Measurements from ENCODE around the gene CCDC126.
A peak's percentile ranks its signal among the peaks of the same experiment; 100 is the strongest.

CCDC126 gene

DNA sequence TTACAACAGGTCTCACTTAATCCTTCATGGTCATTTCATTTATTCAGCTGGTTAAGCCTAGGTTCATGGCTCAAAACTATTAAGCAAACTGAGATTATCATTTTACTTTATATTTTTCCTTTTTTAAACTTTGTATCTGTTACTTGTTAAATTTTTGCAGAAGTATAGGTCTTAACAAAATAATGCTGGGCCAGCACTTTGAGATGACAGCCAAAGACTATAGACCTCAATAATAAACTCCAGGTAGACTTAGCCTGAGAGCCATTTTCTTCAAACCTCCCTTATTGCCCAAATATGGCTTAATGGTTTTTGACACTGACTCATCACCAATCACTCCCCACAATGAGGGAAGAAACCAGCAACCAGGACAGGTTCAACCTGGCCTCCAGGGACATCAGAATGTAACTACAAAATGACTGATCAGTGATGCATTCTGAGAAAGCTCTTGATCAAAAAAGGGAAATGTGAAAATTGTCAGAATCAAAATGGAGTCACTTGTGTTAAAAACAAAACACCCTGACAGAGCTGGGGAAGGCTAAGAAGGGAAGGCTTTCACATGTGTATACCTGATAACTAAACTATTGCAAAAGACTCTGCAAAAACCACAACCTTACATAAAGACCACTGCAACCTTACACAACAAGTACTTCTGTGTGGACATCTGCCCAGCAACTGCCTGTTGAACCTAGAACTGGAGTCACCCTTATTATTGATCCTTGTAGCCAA is 2.1 kb upstream of the CCDC126 start:
- H3K27me3 ChIP-seq (ENCODE audit: control insufficient read depth in 1 of 2, insufficient read depth in 2 of 2, low read length in 2 of 2), result no peaks in the 10 kb centered on the region
- H3K27ac ChIP-seq (ENCODE audit: low read depth, low read length), result no peak overlapping the region
- no peak overlapping the region for H3K4me3 ChIP-seq (ENCODE audit: low read depth in 1 of 2, low read length in 2 of 2)
- H3K9ac ChIP-seq (ENCODE audit: low read depth in 1 of 2, low read length in 2 of 2), result no peak overlapping the region
- H3K4me1 ChIP-seq (ENCODE audit: control insufficient read depth in 1 of 2, insufficient read depth in 2 of 2, low read length in 2 of 2), result peaks cover 11% of the 10 kb centered on the region in 2 donors
- H3K9me3 ChIP-seq (ENCODE audit: control insufficient read depth in 1 of 2, low read length in 2 of 2), result no peaks in the 10 kb centered on the region
- H3K36me3 ChIP-seq (ENCODE audit: control insufficient read depth in 1 of 2, insufficient read depth in 2 of 2, low read length in 2 of 2), result no peaks in the 10 kb centered on the region

DNA sequence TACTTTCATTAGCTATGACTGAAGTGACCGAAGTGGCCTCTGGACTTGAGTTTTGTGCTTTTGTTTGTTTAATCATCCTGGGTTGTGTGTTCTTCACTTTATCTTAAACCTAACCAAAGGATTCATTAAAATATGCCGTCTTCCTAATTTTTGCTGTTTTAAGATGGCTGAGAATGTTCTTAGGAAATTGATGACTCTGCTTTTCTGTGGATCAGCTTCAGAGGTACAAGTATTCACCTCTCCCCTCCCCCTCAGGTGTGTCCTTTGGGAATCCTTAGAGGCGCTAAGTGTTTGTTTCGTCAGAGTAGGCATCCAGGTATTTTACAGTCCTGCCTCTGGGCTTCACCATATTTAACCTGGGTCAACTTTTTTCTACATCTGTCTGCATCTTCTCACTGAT is 1.1 kb downstream of the CCDC126 start:
- Histone ChIP-seq H3K27ac (ENCODE audit: low read depth, low read length) (no peak overlapping the region), H3K4me3 (ENCODE audit: low read depth in 1 of 2, low read length in 2 of 2) (peak overlapping the region; percentile 83 to 90), H3K27me3 (ENCODE audit: control insufficient read depth in 1 of 2, insufficient read depth in 2 of 2, low read length in 2 of 2) (no peaks in the 10 kb centered on the region), H3K36me3 (ENCODE audit: control insufficient read depth in 1 of 2, insufficient read depth in 2 of 2, low read length in 2 of 2) (no peaks in the 10 kb centered on the region), H3K9me3 (ENCODE audit: control insufficient read depth in 1 of 2, low read length in 2 of 2) (no peaks in the 10 kb centered on the region), H3K4me1 (ENCODE audit: control insufficient read depth in 1 of 2, insufficient read depth in 2 of 2, low read length in 2 of 2) (peaks cover 11 to 24% of the 10 kb centered on the region in 2 donors), H3K9ac (ENCODE audit: low read depth in 1 of 2, low read length in 2 of 2) (peak overlapping the region; percentile 85 to 87)

- H3K4me1 ChIP-seq (ENCODE audit: control insufficient read depth in 1 of 2, insufficient read depth in 2 of 2, low read length in 2 of 2), result peaks cover 11 to 24% of the 10 kb centered on the region in 2 donors
These were observed 3.1 kb downstream of the CCDC126 start for GRCh38 chr7:23600236-23600635.

GRCh38 chr7:23603632-23604295 is 6.6 kb downstream of the CCDC126 start:
- Histone ChIP-seq H3K36me3 (ENCODE audit: control insufficient read depth in 1 of 2, insufficient read depth in 2 of 2, low read length in 2 of 2) (no peaks in the 10 kb centered on the region), H3K4me3 (ENCODE audit: low read depth in 1 of 2, low read length in 2 of 2) (no peak overlapping the region), H3K4me1 (ENCODE audit: control insufficient read depth in 1 of 2, insufficient read depth in 2 of 2, low read length in 2 of 2) (peaks cover 1 to 18% of the 10 kb centered on the region in 2 donors), H3K27me3 (ENCODE audit: control insufficient read depth in 1 of 2, insufficient read depth in 2 of 2, low read length in 2 of 2) (no peaks in the 10 kb centered on the region), H3K27ac (ENCODE audit: low read depth, low read length) (no peak overlapping the region), H3K9ac (ENCODE audit: low read depth in 1 of 2, low read length in 2 of 2) (no peak overlapping the region), H3K9me3 (ENCODE audit: control insufficient read depth in 1 of 2, low read length in 2 of 2) (no peaks in the 10 kb centered on the region)

More at GRCh38 chr7:23600236-23600635, 3.1 kb downstream of the CCDC126 start:
- Histone ChIP-seq H3K27me3 (ENCODE audit: control insufficient read depth in 1 of 2, insufficient read depth in 2 of 2, low read length in 2 of 2) (no peaks in the 10 kb centered on the region), H3K27ac (ENCODE audit: low read depth, low read length) (no peak overlapping the region), H3K36me3 (ENCODE audit: control insufficient read depth in 1 of 2, insufficient read depth in 2 of 2, low read length in 2 of 2) (no peaks in the 10 kb centered on the region), H3K4me3 (ENCODE audit: low read depth in 1 of 2, low read length in 2 of 2) (no peak overlapping the region), H3K9ac (ENCODE audit: low read depth in 1 of 2, low read length in 2 of 2) (no peak overlapping the region), H3K9me3 (ENCODE audit: control insufficient read depth in 1 of 2, low read length in 2 of 2) (no peaks in the 10 kb centered on the region)

- Histone ChIP-seq H3K27ac (ENCODE audit: low read depth, low read length) (no peak overlapping the region), H3K27me3 (ENCODE audit: control insufficient read depth in 1 of 2, insufficient read depth in 2 of 2, low read length in 2 of 2) (no peaks in the 10 kb centered on the region), H3K4me1 (ENCODE audit: control insufficient read depth in 1 of 2, insufficient read depth in 2 of 2, low read length in 2 of 2) (peaks cover 0 to 14% of the 10 kb centered on the region in 2 donors), H3K36me3 (ENCODE audit: control insufficient read depth in 1 of 2, insufficient read depth in 2 of 2, low read length in 2 of 2) (no peaks in the 10 kb centered on the region), H3K9me3 (ENCODE audit: control insufficient read depth in 1 of 2, low read length in 2 of 2) (no peaks in the 10 kb centered on the region), H3K4me3 (ENCODE audit: low read depth in 1 of 2, low read length in 2 of 2) (no peak overlapping the region), H3K9ac (ENCODE audit: low read depth in 1 of 2, low read length in 2 of 2) (no peak overlapping the region)
These were observed 7.1 kb downstream of the CCDC126 start for GRCh38 chr7:23604296-23604640.

DNA sequence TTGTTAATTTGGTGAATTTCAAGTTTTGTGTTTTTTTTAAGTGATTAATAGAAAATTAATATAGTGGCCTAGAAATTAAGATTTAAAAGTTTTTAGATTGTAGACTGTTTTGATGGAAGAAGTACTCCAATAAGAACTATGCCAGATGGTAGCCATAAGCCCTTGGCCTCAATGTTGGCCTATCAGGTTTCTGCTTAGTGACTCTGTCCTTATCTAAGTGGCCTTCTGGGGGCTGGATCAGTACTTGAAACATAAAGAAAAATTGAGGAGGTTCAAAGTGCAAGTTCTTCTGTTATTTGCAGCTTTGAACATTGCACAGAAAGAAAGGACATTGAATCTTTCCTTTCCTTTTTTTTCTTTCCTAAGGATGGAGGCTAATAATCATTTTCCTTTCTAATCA is 9.9 kb downstream of the CCDC126 start:
- Histone ChIP-seq H3K27me3 (ENCODE audit: control insufficient read depth in 1 of 2, insufficient read depth in 2 of 2, low read length in 2 of 2) (no peaks in the 10 kb centered on the region), H3K4me3 (ENCODE audit: low read depth in 1 of 2, low read length in 2 of 2) (no peak overlapping the region), H3K4me1 (ENCODE audit: control insufficient read depth in 1 of 2, insufficient read depth in 2 of 2, low read length in 2 of 2) (peaks cover 0 to 8% of the 10 kb centered on the region in 2 donors), H3K27ac (ENCODE audit: low read depth, low read length) (no peak overlapping the region), H3K9me3 (ENCODE audit: control insufficient read depth in 1 of 2, low read length in 2 of 2) (no peaks in the 10 kb centered on the region), H3K36me3 (ENCODE audit: control insufficient read depth in 1 of 2, insufficient read depth in 2 of 2, low read length in 2 of 2) (no peaks in the 10 kb centered on the region), H3K9ac (ENCODE audit: low read depth in 1 of 2, low read length in 2 of 2) (no peak overlapping the region)

GRCh38 chr7:23607866-23608265 is 10.7 kb downstream of the CCDC126 start:
- Histone ChIP-seq H3K4me3 (ENCODE audit: low read depth in 1 of 2, low read length in 2 of 2) (no peak overlapping the region), H3K4me1 (ENCODE audit: control insufficient read depth in 1 of 2, insufficient read depth in 2 of 2, low read length in 2 of 2) (peaks cover 0 to 2% of the 10 kb centered on the region in 2 donors), H3K36me3 (ENCODE audit: control insufficient read depth in 1 of 2, insufficient read depth in 2 of 2, low read length in 2 of 2) (no peaks in the 10 kb centered on the region), H3K27me3 (ENCODE audit: control insufficient read depth in 1 of 2, insufficient read depth in 2 of 2, low read length in 2 of 2) (no peaks in the 10 kb centered on the region), H3K9ac (ENCODE audit: low read depth in 1 of 2, low read length in 2 of 2) (no peak overlapping the region), H3K9me3 (ENCODE audit: control insufficient read depth in 1 of 2, low read length in 2 of 2) (no peaks in the 10 kb centered on the region), H3K27ac (ENCODE audit: low read depth, low read length) (no peak overlapping the region)

GRCh38 chr7:23615331-23615730 is 18.1 kb downstream of the CCDC126 start:
- H3K4me1 ChIP-seq (ENCODE audit: control insufficient read depth in 1 of 2, insufficient read depth in 2 of 2, low read length in 2 of 2), result no peaks in the 10 kb centered on the region
- H3K9ac ChIP-seq (ENCODE audit: low read depth in 1 of 2, low read length in 2 of 2), result no peak overlapping the region
- H3K36me3 ChIP-seq (ENCODE audit: control insufficient read depth in 1 of 2, insufficient read depth in 2 of 2, low read length in 2 of 2), result peaks cover 5% of the 10 kb centered on the region in 2 donors
- no peaks in the 10 kb centered on the region for H3K27me3 ChIP-seq (ENCODE audit: control insufficient read depth in 1 of 2, insufficient read depth in 2 of 2, low read length in 2 of 2)
- H3K27ac ChIP-seq (ENCODE audit: low read depth, low read length), result no peak overlapping the region
- no peak overlapping the region for H3K4me3 ChIP-seq (ENCODE audit: low read depth in 1 of 2, low read length in 2 of 2)
- H3K9me3 ChIP-seq (ENCODE audit: control insufficient read depth in 1 of 2, low read length in 2 of 2), result peaks cover 12 to 14% of the 10 kb centered on the region in 2 donors

DNA sequence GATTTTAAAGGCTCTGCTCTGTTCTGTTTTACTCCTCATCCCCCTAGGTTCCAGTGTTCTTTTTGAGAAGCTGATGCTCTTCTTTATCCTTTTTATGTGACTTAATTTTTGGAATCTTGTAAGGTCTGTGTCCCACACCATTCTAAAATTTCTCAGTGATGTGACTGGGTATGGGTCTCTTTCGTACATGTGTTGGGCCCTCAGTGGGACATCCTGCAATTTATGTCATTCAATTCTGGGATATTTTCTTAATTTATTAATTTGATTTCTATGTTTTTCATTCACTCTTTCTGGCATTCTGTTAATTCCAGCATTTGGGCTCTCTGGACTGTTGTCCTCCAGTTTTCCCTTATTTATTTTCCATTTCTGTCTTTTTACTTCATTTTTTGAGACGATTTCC is 19.4 kb downstream of the CCDC126 start:
- no peak overlapping the region for H3K9ac ChIP-seq (ENCODE audit: low read depth in 1 of 2, low read length in 2 of 2)
- H3K4me3 ChIP-seq (ENCODE audit: low read depth in 1 of 2, low read length in 2 of 2), result no peak overlapping the region

DNA sequence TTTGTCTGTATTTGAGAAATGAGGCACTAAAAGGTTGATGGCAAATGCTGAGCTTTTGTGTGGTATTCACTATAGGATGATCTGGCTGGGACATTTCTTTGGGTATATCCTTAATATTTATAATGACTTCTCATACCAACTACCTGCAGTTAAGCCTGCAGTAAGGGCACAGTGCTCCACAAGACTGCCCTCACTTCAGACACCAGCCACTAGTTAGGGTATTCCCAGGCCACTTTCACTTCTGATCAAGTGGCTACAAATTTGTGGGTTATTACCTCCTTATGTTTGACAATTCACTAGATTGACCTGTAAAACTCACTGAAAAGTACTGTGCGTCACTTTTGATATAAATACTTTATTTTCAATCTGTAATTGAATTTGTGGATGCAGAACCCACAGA is 20.3 kb downstream of the CCDC126 start:
- no peak overlapping the region for H3K4me3 ChIP-seq (ENCODE audit: low read depth in 1 of 2, low read length in 2 of 2)
- H3K27me3 ChIP-seq (ENCODE audit: control insufficient read depth in 1 of 2, insufficient read depth in 2 of 2, low read length in 2 of 2), result no peaks in the 10 kb centered on the region
- H3K9me3 ChIP-seq (ENCODE audit: control insufficient read depth in 1 of 2, low read length in 2 of 2), result peaks cover 12 to 14% of the 10 kb centered on the region in 2 donors
- H3K27ac ChIP-seq (ENCODE audit: low read depth, low read length), result no peak overlapping the region
- H3K9ac ChIP-seq (ENCODE audit: low read depth in 1 of 2, low read length in 2 of 2), result no peak overlapping the region
- peaks cover 5% of the 10 kb centered on the region in 2 donors for H3K36me3 ChIP-seq (ENCODE audit: control insufficient read depth in 1 of 2, insufficient read depth in 2 of 2, low read length in 2 of 2)
- peaks cover 0 to under 1% of the 10 kb centered on the region in 2 donors for H3K4me1 ChIP-seq (ENCODE audit: control insufficient read depth in 1 of 2, insufficient read depth in 2 of 2, low read length in 2 of 2)

More for the DNA sequence above, 19.4 kb downstream of the CCDC126 start:
- Histone ChIP-seq H3K27me3 (ENCODE audit: control insufficient read depth in 1 of 2, insufficient read depth in 2 of 2, low read length in 2 of 2) (no peaks in the 10 kb centered on the region), H3K9me3 (ENCODE audit: control insufficient read depth in 1 of 2, low read length in 2 of 2) (peaks cover 12 to 14% of the 10 kb centered on the region in 2 donors), H3K4me1 (ENCODE audit: control insufficient read depth in 1 of 2, insufficient read depth in 2 of 2, low read length in 2 of 2) (no peaks in the 10 kb centered on the region), H3K36me3 (ENCODE audit: control insufficient read depth in 1 of 2, insufficient read depth in 2 of 2, low read length in 2 of 2) (peaks cover 5% of the 10 kb centered on the region in 2 donors), H3K27ac (ENCODE audit: low read depth, low read length) (no peak overlapping the region)

Data from duodenal mucosa (tissue), 2 donors.